ENCODE measurements around the gene ZNF689. TPM values are rescaled to one million over a fixed set of nuclear protein-coding genes. Genes with fewer than 3 reads are reported as not detected.

Gene ZNF689
- total RNA-seq, 1 experiment from 2014 or later: 10.3 TPM

- no peak for ATAC-seq
- RAD21 ChIA-PET (ENCODE audit: low non-redundant PET in 1 of 2, low total read pairs in 2 of 2, uncharacterized antibody in 2 of 2, unreplicated experiment in 2 of 2): no interaction called here
- POLR2A ChIA-PET: no interaction called here
Observed at GRCh38 chr16:30656388-30656787, 46.2 kb upstream of the ZNF689 start.

More at GRCh38 chr16:30656388-30656787, 46.2 kb upstream of the ZNF689 start:
- H3K27ac ChIP-seq (ENCODE audit: low read depth, low read length): peak overlapping the region; percentile 97; the same call in 1 of the 2 replicates
- no peaks in the 10 kb centered on the region for H4K20me1 ChIP-seq (ENCODE audit: insufficient read depth)
- H3K27me3 ChIP-seq (ENCODE audit: insufficient read depth, low read length): no peaks in the 10 kb centered on the region
- TF ChIP-seq EZH2 (IDR thresholded peaks at IDR 0.05) (no peak), ZBTB33 (IDR thresholded peaks at IDR 0.05; ENCODE audit: extremely low read depth, insufficient replicate concordance, low read length) (no peak), CBX3 (IDR thresholded peaks at IDR 0.05; ENCODE audit: low read depth) (no peak), CTCF (IDR thresholded peaks at IDR 0.05 in 2 of 3, conservative IDR thresholded peaks at IDR 0.05 in 1 of 3; ENCODE audit: borderline replicate concordance in 1 of 3, insufficient read depth in 1 of 3, low read depth in 2 of 3, low read length in 2 of 3) (no peak), REST (IDR thresholded peaks at IDR 0.05; ENCODE audit: low read depth) (no peak), SRF (IDR thresholded peaks at IDR 0.05; ENCODE audit: low read depth) (no peak), POLR2AphosphoS5 (IDR thresholded peaks at IDR 0.05; ENCODE audit: low read depth, low read length) (no peak), TCF7L2 (IDR thresholded peaks at IDR 0.05; ENCODE audit: borderline replicate concordance, extremely low read depth, insufficient read depth, insufficient read length) (no peak), JUND (IDR thresholded peaks at IDR 0.05) (no peak)
- peaks cover 10 to 25% of the 10 kb centered on the region in 2 experiments for H3K36me3 ChIP-seq (ENCODE audit: control insufficient read depth in 1 of 2, insufficient read depth in 2 of 2, low read length in 2 of 2)
- BruUV-seq (replicated peaks): no TSS peak
- CTCF ChIA-PET: no interaction called here
- H2AFZ ChIP-seq (ENCODE audit: low read depth, low read length, poor library complexity, severe bottlenecking): no peak overlapping the region
- H3K4me3 ChIP-seq (replicated peaks in 1 of 2; ENCODE audit: low read depth in 1 of 2, low read length in 2 of 2): no peak overlapping the region
- H3K9me2 ChIP-seq (ENCODE audit: insufficient read depth): no peaks in the 10 kb centered on the region
- H3K4me2 ChIP-seq (ENCODE audit: low read length): no peak overlapping the region
- intact Hi-C loops (cut with micrococcal nuclease): no loop called here
- no peaks in the 10 kb centered on the region for H3K9me3 ChIP-seq (ENCODE audit: control insufficient read depth in 1 of 2, insufficient read depth in 1 of 2, low read depth in 1 of 2, low read length in 2 of 2)
- no peak overlapping the region for H3K9ac ChIP-seq (ENCODE audit: low read length)
- H3K79me2 ChIP-seq (ENCODE audit: insufficient read depth, low read length): peaks cover 33% of the 10 kb centered on the region
- H3K4me1 ChIP-seq (ENCODE audit: control insufficient read depth in 1 of 2, insufficient read depth in 2 of 2, low read length in 2 of 2): peaks cover 20 to 33% of the 10 kb centered on the region in 2 experiments
- no peak for DNase-seq (ENCODE audit: low read depth, low spot score)
